Osteoblast (primary cell): ENCODE data around the gene ANP32A. TPM values are rescaled to one million over a fixed set of nuclear protein-coding genes. Genes with fewer than 3 reads are reported as not detected.

Experiments used
- DNase-seq: peaks from one replicate; pipeline ENCODE4 v3.0.0; 2011; ENCODE audit warnings: low spot score, mixed read lengths; ENCODE audit not compliant: insufficient read length; ENCODE audit errors: missing footprints
- H2AFZ ChIP-seq: 2 replicates; pipeline ENCODE4 v1.6.0; 2011; ENCODE audit warnings: mild to moderate bottlenecking, low read length
- H3K27ac ChIP-seq: 2 replicates; pipeline ENCODE4 v1.5.1; 2011; ENCODE audit warnings: mild to moderate bottlenecking, low read depth, low read length, moderate library complexity
- H3K27me3 ChIP-seq: 2 replicates; pipeline ENCODE4 v1.6.0; 2012; ENCODE audit warnings: mild to moderate bottlenecking, control low read depth, inconsistent platforms, low read length, moderate library complexity; ENCODE audit not compliant: insufficient read depth
- H3K36me3 ChIP-seq: 2 replicates; pipeline ENCODE4 v1.5.1; 2011; ENCODE audit warnings: mild to moderate bottlenecking, low read length, control low read depth, moderate library complexity; ENCODE audit not compliant: insufficient read depth
- H3K4me1 ChIP-seq: 2 replicates; pipeline ENCODE4 v1.5.1; 2011; ENCODE audit warnings: mild to moderate bottlenecking, low read length, control low read depth, moderate library complexity; ENCODE audit not compliant: insufficient read depth
- H3K4me2 ChIP-seq: 2 replicates; pipeline ENCODE4 v1.6.0; 2011; ENCODE audit warnings: mild to moderate bottlenecking, low read length; ENCODE audit not compliant: insufficient read depth
- H3K4me3 ChIP-seq: fragments of 200-600 bp; sonication (generic); 3 replicates; pipeline ENCODE4 v1.5.1; 2012; ENCODE audit warnings: mild to moderate bottlenecking, low read length, inconsistent platforms; ENCODE audit not compliant: insufficient read depth
- H3K79me2 ChIP-seq: 2 replicates; pipeline ENCODE4 v1.6.0; 2012; ENCODE audit warnings: mild to moderate bottlenecking, low read length, control low read depth, inconsistent platforms; ENCODE audit not compliant: insufficient read depth
- H3K9me3 ChIP-seq: 2 replicates; pipeline ENCODE4 v1.5.1; 2011; ENCODE audit warnings: low read depth, low read length, control low read depth
- H4K20me1 ChIP-seq: 2 replicates; pipeline ENCODE4 v1.6.0; 2012; ENCODE audit warnings: mild to moderate bottlenecking, low read length, control low read depth; ENCODE audit not compliant: insufficient read depth
- total RNA-seq: library from RNA; depleted of rRNA; stranded (reverse); fragments of >200 nt; gene quantifications from 2 replicates; pipeline ENCODE4 v1.2.3, GENCODE V29; 2012
- TF ChIP-seq, protein P1 (sequence below): IDR thresholded peaks from 2 replicates; pipeline ENCODE4 v1.5.1; 2011; ENCODE audit warnings: mild to moderate bottlenecking, low read depth, low read length, moderate library complexity; ENCODE audit errors: extremely low read depth

Gene ANP32A
- total RNA-seq, 1 donor = 29.7 TPM

DNA sequence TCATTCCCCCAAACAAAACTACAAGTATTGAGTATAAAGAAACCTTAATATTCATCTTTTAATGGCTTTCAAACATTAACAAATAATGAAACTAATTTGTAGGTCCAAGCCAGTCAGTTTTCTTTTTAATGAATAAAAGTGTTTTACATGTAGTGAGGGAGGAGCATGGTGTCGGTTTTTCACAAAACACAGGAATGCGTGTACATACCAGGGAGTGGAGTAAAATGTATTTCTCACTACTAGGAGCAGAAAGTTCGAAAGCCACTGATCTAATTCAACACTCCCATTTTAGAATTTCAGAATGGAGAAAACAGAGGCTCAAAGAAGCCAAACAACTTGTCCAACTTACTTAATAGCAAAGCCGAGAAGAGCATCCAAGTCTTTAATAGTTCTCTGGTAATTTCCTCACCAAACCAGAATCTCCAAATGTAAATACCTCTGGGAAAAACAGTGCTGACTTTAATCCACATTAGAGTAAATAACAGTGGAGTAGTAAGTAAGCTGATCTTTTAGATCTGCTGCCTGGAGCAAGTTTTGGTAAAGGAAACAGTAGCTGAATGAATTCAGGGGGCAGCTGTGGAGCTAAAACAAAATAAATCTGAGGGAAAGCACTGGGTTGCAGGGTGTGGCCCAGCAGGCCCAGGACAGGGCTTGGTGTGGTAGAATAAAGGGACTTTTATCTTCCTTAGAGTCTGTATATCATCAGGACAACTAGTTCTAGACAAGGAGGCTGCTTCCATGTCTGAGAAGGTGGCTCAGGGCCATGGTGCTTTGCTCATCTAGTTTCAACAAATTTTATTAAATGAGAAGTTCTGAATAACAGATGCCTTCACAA, 7.9 kb downstream of the ANP32A start:
- Histone ChIP-seq H3K4me1 (peaks cover 24% of the 10 kb centered on the region), H3K27ac (peak overlapping the region; percentile 45), H3K27me3 (no peaks in the 10 kb centered on the region), H3K4me3 (no peak overlapping the region), H3K79me2 (peaks cover 94% of the 10 kb centered on the region), H2AFZ (no peak overlapping the region), H3K36me3 (no peaks in the 10 kb centered on the region), H3K9me3 (no peaks in the 10 kb centered on the region), H4K20me1 (peaks cover 38% of the 10 kb centered on the region), H3K4me2 (no peak overlapping the region)
- TF ChIP-seq, protein P1, sequence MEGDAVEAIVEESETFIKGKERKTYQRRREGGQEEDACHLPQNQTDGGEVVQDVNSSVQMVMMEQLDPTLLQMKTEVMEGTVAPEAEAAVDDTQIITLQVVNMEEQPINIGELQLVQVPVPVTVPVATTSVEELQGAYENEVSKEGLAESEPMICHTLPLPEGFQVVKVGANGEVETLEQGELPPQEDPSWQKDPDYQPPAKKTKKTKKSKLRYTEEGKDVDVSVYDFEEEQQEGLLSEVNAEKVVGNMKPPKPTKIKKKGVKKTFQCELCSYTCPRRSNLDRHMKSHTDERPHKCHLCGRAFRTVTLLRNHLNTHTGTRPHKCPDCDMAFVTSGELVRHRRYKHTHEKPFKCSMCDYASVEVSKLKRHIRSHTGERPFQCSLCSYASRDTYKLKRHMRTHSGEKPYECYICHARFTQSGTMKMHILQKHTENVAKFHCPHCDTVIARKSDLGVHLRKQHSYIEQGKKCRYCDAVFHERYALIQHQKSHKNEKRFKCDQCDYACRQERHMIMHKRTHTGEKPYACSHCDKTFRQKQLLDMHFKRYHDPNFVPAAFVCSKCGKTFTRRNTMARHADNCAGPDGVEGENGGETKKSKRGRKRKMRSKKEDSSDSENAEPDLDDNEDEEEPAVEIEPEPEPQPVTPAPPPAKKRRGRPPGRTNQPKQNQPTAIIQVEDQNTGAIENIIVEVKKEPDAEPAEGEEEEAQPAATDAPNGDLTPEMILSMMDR = no peak
- DNase-seq = peak; percentile 91

DNA sequence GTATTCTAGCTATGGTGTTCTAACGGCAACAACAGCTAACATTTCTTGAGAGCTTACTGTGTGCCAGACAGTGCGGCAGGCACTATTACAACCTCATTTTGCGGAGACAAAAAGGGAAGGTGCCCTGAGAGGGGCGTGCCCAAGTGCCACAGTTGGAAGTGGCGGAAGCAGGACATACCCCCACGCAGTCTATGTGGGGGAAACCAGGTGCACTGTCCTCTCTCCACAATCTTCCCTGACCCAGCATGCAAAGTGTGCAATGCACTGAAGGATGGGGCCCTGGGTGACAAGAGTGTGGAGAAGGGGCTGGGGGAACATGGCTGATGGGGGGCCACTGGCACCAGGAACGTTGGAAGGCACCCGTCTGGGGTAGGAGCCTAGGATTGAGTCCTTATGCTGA, 8.6 kb downstream of the ANP32A start:
- H3K9me3 ChIP-seq = no peaks in the 10 kb centered on the region
- TF ChIP-seq, protein P1 = no peak
- H4K20me1 ChIP-seq = peaks cover 43% of the 10 kb centered on the region
- H3K36me3 ChIP-seq = no peaks in the 10 kb centered on the region
- H3K4me2 ChIP-seq = no peak overlapping the region
- no peak overlapping the region for H3K4me3 ChIP-seq
- peaks cover 24% of the 10 kb centered on the region for H3K4me1 ChIP-seq
- no peak overlapping the region for H2AFZ ChIP-seq
- H3K79me2 ChIP-seq = peaks cover 94% of the 10 kb centered on the region
- no peak overlapping the region for H3K27ac ChIP-seq
- no peak for DNase-seq
- no peaks in the 10 kb centered on the region for H3K27me3 ChIP-seq

DNA sequence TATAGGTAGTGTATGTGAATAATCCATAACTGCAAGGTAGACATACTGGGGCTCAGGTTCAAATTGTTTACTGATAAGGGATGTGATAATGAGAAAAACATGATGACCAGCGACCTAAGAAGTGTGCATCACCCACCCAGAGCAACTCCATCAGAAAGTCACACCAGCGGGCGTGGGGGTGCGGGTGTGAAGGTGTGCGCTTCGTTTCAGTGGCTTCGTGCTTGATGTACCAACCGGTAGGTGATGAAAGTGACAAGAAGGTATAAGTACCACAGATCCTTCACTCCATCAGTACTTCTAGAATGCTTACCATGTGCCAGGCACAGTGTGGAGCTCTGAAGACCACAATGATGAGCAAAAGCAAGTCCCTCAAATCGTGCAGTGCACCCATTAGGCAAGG, 11.2 kb downstream of the ANP32A start:
- no peaks in the 10 kb centered on the region for H3K9me3 ChIP-seq
- H3K27ac ChIP-seq = no peak overlapping the region
- peaks cover 51% of the 10 kb centered on the region for H4K20me1 ChIP-seq
- H3K36me3 ChIP-seq = no peaks in the 10 kb centered on the region
- no peak for DNase-seq
- H3K27me3 ChIP-seq = no peaks in the 10 kb centered on the region
- H2AFZ ChIP-seq = no peak overlapping the region
- TF ChIP-seq, protein P1 = no peak
- no peak overlapping the region for H3K4me2 ChIP-seq
- H3K79me2 ChIP-seq = peaks cover 94% of the 10 kb centered on the region
- no peak overlapping the region for H3K4me3 ChIP-seq
- peaks cover 8% of the 10 kb centered on the region for H3K4me1 ChIP-seq

DNA sequence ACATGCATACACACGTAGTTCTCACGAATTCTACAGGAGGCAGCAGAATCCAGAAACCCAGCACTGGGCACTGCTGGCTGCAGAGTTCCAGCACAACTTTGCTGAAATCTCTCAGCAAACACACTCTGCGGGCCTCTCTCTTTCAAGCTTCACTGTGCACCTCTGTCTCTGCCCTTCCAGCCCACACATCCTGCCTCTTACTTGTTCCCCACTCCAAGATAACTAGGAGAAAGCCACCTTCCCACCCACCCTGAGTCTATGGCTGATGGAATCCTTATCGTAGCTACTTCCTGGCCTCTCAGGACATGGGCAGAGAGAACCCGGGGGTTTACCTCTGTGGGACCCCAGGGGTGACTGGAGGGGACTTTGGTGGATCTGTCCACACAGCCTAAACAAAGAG, 11.9 kb downstream of the ANP32A start:
- Histone ChIP-seq H4K20me1 (peaks cover 51% of the 10 kb centered on the region), H3K4me2 (no peak overlapping the region), H3K4me1 (peaks cover 8% of the 10 kb centered on the region), H3K27ac (no peak overlapping the region), H3K9me3 (no peaks in the 10 kb centered on the region), H3K79me2 (peaks cover 95% of the 10 kb centered on the region), H2AFZ (no peak overlapping the region), H3K36me3 (no peaks in the 10 kb centered on the region), H3K27me3 (no peaks in the 10 kb centered on the region), H3K4me3 (no peak overlapping the region)
- TF ChIP-seq, protein P1 = no peak
- DNase-seq = no peak
